IPS-18a (cell line): Measurements from ENCODE around the gene LGSN.
"Not testable (repeated sequence)": the region's sequence is repeated elsewhere in the genome, so short reads cannot be mapped to it uniquely, and the experiment has no call there.

Source experiments
- H3K27ac ChIP-seq: one replicate; pipeline ENCODE4 v1.5.1; 2013; ENCODE audit warnings: low read length
- H3K27me3 ChIP-seq: one replicate; pipeline ENCODE4 v1.6.1; 2013; ENCODE audit warnings: mild to moderate bottlenecking, low read length; ENCODE audit not compliant: control insufficient read depth, insufficient read depth
- H3K36me3 ChIP-seq: one replicate; pipeline ENCODE4 v1.6.1; 2013; ENCODE audit warnings: low read depth, low read length; ENCODE audit not compliant: control insufficient read depth
- H3K4me1 ChIP-seq: one replicate; pipeline ENCODE4 v1.6.1; 2013; ENCODE audit warnings: low read depth, low read length; ENCODE audit not compliant: control insufficient read depth
- H3K4me3 ChIP-seq: one replicate; pipeline ENCODE4 v1.5.1; 2013; ENCODE audit warnings: low read length
- H3K9ac ChIP-seq: one replicate; pipeline ENCODE4 v1.6.1; 2013; ENCODE audit warnings: mild to moderate bottlenecking, low read length, moderate library complexity
- H3K9me3 ChIP-seq: one replicate; pipeline ENCODE4 v1.6.1; 2013; ENCODE audit warnings: low read depth, low read length; ENCODE audit not compliant: control insufficient read depth

Gene LGSN

GRCh38 chr6:63303476-63303875 is 16.3 kb downstream of the LGSN start:
- H3K27ac ChIP-seq = no peak overlapping the region
- no peaks in the 10 kb centered on the region for H3K36me3 ChIP-seq
- no peaks in the 10 kb centered on the region for H3K27me3 ChIP-seq
- H3K4me3 ChIP-seq = no peak overlapping the region
- no peaks in the 10 kb centered on the region for H3K4me1 ChIP-seq
- no peaks in the 10 kb centered on the region for H3K9me3 ChIP-seq
- no peak overlapping the region for H3K9ac ChIP-seq

DNA sequence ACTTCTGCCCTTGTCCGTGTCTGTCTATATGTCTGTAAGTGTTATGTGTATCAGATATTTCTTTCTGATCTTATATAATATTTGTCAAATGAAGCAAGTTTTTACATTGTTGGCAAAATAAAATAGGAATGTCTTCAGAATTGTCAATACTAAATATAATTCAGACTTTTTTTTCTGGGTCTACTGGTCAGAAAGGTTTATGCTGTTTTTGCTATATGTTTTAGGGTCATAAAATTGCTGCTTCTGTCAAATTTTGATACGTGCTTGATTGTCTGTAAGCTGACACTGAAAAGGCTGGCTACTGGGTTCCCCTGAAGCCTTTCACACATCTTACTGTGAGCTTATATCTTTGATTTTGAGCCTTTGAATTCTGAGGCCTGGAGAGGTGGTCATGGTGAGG is 20.1 kb downstream of the LGSN start:
- no peaks in the 10 kb centered on the region for H3K9me3 ChIP-seq
- peaks cover 7% of the 10 kb centered on the region for H3K4me1 ChIP-seq
- H3K27ac ChIP-seq = no peak overlapping the region
- H3K9ac ChIP-seq = no peak overlapping the region
- H3K36me3 ChIP-seq = no peaks in the 10 kb centered on the region
- no peak overlapping the region for H3K4me3 ChIP-seq
- no peaks in the 10 kb centered on the region for H3K27me3 ChIP-seq

- H3K9ac ChIP-seq = no peak overlapping the region
- no peaks in the 10 kb centered on the region for H3K27me3 ChIP-seq
- H3K36me3 ChIP-seq = no peaks in the 10 kb centered on the region
- no peaks in the 10 kb centered on the region for H3K9me3 ChIP-seq
- H3K27ac ChIP-seq = no peak overlapping the region
- H3K4me3 ChIP-seq = no peak overlapping the region
- H3K4me1 ChIP-seq = peaks cover 7% of the 10 kb centered on the region
Measured at GRCh38 chr6:63295553-63296194, 24.1 kb downstream of the LGSN start.

DNA sequence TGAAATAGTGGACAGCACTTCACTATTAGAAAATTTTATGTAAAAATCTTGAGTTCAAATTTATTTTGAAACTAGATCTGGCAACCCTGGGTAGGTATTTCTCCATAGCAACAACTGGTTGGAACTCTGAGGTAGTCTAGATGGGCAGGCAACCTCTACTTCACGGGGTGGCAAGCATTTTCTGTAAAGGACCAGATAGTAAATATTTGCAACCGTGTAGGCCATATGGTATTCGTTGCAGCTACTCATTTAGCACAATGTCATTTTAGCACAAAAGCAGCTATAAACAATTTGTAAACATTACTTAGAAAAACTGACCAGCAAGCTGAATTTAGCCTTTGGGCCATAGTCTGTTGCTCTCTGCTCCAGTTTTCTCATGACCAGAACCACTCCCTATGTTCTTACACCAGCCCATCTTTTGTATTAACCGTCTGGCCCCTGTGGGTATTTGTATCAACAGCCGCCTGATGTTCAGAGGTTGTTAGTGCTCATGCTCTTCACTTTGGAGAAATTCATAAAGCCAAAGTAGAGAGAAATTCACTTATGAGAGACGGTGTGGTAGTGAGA is 29.2 kb downstream of the LGSN start:
- Histone ChIP-seq H3K36me3 (no peaks in the 10 kb centered on the region), H3K4me3 (no peak overlapping the region), H3K27ac (no peak overlapping the region), H3K9me3 (no peaks in the 10 kb centered on the region), H3K9ac (no peak overlapping the region), H3K4me1 (peaks cover 13% of the 10 kb centered on the region), H3K27me3 (no peaks in the 10 kb centered on the region)

DNA sequence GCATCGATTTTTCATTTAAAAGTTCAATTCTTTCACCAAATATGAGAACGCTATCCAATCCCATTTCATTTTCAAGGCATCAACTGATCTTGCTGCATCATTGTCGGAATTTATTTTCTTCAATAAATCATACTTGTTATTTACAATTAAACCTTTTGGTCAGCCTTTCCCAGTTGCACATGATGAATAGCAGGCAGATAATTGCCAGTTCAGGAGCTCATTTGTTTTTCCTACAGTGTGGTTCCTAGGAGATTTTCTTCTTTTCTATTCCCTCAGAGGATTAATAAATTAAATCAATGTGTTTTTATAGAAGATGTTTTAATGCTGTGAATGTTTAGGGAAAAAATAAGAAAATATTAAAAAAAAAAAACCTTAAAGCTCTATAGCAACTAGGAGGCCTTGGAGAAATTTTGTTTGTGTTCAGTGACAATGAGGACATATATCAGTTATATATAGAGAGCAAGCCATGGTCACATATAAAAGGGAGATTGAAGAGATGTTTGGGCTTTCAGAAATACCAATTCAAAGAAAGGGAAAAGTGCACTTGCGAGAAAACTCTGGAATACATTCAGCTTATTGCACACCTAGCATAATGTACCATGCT is 30.4 kb downstream of the LGSN start:
- peaks cover 15% of the 10 kb centered on the region for H3K4me1 ChIP-seq
- no peaks in the 10 kb centered on the region for H3K9me3 ChIP-seq
- H3K9ac ChIP-seq = no peak overlapping the region

GRCh38 chr6:63280639-63281180 is 39.1 kb downstream of the LGSN start:
- no peak overlapping the region for H3K9ac ChIP-seq
- H3K9me3 ChIP-seq = no peaks in the 10 kb centered on the region
- no peak overlapping the region for H3K4me3 ChIP-seq
- no peaks in the 10 kb centered on the region for H3K36me3 ChIP-seq
- H3K27ac ChIP-seq = no peak overlapping the region
- H3K4me1 ChIP-seq = peaks cover 18% of the 10 kb centered on the region
- no peaks in the 10 kb centered on the region for H3K27me3 ChIP-seq

More for the DNA sequence above, 30.4 kb downstream of the LGSN start:
- Histone ChIP-seq H3K4me3 (no peak overlapping the region), H3K27me3 (no peaks in the 10 kb centered on the region), H3K27ac (no peak overlapping the region), H3K36me3 (no peaks in the 10 kb centered on the region)

GRCh38 chr6:63278916-63279315 is 40.9 kb downstream of the LGSN start:
- Histone ChIP-seq H3K4me3 (no peak overlapping the region), H3K9ac (no peak overlapping the region)

DNA sequence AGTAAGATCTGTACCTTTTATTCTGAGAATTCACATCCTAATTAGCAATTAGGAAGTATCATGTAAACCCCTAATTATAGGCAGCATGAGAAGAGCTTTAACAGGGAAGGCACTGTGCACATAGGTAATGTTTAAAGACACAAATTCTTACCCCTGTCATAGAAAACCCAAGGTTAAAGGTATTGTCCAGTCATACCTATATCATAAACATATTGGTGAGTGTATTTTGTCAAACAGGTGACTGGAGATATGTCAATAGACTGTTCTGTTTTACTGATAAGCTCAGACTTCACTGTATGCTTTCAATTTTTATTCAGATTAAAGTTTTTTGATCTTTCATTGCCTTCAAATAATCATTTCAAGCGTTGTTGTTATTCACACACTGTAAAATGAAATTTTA is 43.8 kb downstream of the LGSN start:
- no peaks in the 10 kb centered on the region for H3K36me3 ChIP-seq
- H3K4me1 ChIP-seq = peaks cover 3% of the 10 kb centered on the region
- H3K4me3 ChIP-seq = no peak overlapping the region
- no peaks in the 10 kb centered on the region for H3K9me3 ChIP-seq
- no peak overlapping the region for H3K9ac ChIP-seq
- no peak overlapping the region for H3K27ac ChIP-seq
- no peaks in the 10 kb centered on the region for H3K27me3 ChIP-seq

More at GRCh38 chr6:63278916-63279315, 40.9 kb downstream of the LGSN start:
- peaks cover 11% of the 10 kb centered on the region for H3K4me1 ChIP-seq
- H3K27ac ChIP-seq = no peak overlapping the region
- H3K9me3 ChIP-seq = no peaks in the 10 kb centered on the region
- H3K27me3 ChIP-seq = no peaks in the 10 kb centered on the region
- no peaks in the 10 kb centered on the region for H3K36me3 ChIP-seq

GRCh38 chr6:63274795-63275430 is 44.9 kb downstream of the LGSN start:
- not testable (repeated sequence) for H3K27me3 ChIP-seq, H3K36me3 ChIP-seq, H3K4me3 ChIP-seq, H3K27ac ChIP-seq, H3K9ac ChIP-seq, H3K9me3 ChIP-seq, H3K4me1 ChIP-seq

- H3K27ac ChIP-seq = no peak overlapping the region
- no peak overlapping the region for H3K9ac ChIP-seq
- no peaks in the 10 kb centered on the region for H3K9me3 ChIP-seq
- H3K27me3 ChIP-seq = no peaks in the 10 kb centered on the region
- H3K4me1 ChIP-seq = no peaks in the 10 kb centered on the region
- no peaks in the 10 kb centered on the region for H3K36me3 ChIP-seq
- no peak overlapping the region for H3K4me3 ChIP-seq
Measured at GRCh38 chr6:63272397-63272796, 47.4 kb downstream of the LGSN start.

- H3K4me1 ChIP-seq = peaks cover 9% of the 10 kb centered on the region
- no peak overlapping the region for H3K4me3 ChIP-seq
- H3K27ac ChIP-seq = no peak overlapping the region
Measured at GRCh38 chr6:63269470-63269869, 50.3 kb downstream of the LGSN start.

More at GRCh38 chr6:63269470-63269869, 50.3 kb downstream of the LGSN start:
- no peaks in the 10 kb centered on the region for H3K9me3 ChIP-seq
- no peaks in the 10 kb centered on the region for H3K36me3 ChIP-seq
- no peaks in the 10 kb centered on the region for H3K27me3 ChIP-seq
- H3K9ac ChIP-seq = no peak overlapping the region
